ENCODE data around the gene PRAMEF26.
"Not testable (repeated sequence)": the region's sequence is repeated elsewhere in the genome, so short reads cannot be mapped to it uniquely, and the experiment has no call there.

Gene PRAMEF26

DNA sequence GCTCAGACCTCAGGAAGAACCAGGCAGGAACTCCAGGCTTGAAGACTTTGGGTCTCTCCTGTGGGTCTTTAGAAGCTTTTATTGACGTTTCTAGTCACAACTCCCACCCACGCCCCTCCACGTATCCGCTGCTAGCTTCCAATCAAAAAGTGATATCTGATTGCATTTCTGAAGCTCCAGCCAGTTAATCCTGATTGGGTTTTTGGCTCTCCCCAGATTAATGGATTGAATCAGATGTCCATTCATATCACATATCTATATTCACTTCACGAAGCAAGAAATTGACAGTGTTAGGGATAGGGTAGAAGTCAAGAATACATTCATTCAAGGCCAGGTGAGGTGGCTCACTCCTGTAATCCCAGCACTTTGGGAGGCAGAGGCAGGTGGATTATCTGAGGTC lies at the start of gene PRAMEF26:
Gene PRAMEF26, minus strand, starts transcription at position 101 of the 400 bp plus-strand sequence. CDS start 2,914 bp downstream, outside the sequence.
- DNase-seq, result not testable (repeated sequence)

DNA sequence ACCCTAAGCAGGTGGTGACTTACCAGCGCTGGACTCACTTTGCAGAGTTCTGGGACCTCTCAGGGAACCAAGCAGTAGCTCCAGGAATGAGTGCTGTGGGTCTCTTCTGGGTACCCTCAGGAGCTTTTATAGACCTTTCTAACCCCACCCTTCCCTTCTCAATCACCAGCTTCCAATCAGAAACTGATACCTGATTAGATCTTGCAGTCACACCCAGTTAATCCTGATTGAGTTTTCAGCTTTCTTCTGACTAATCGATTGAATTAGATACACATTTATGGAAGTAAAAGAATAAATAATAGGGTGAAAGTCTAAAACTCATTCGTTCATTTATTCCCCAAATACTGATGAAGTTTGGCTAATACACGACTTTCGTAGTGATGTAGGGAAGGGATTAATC lies 45.5 kb upstream of the PRAMEF26 start, which contains the start of gene PRAMEF13:
Gene PRAMEF13, minus strand, starts transcription at position 101 of the 400 bp plus-strand sequence. CDS start 1,820 bp downstream, outside the sequence.
- not testable (repeated sequence) for DNase-seq

DNA sequence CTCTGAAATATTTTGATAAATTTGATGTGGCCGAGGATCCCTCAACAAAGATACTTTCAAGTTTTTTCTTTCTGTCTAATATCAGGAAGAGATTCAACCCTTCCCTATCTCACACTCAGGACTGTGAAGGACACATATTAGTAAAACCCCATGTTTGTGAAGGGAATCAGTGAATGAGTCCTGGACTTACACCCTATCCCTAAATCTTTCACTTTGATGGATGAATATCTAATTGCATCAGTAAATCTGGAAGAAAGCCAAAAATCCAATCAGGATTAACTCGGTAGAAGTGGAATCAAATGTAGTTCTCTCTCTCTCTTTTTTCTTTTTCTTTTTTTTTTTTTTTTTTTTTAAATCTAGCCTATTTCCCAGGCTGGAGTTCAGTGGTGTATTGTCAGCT lies 15.7 kb upstream of the PRAMEF26 start, which contains the start of gene PRAMEF9:
Gene PRAMEF9, plus strand, starts transcription at position 301 of the 400 bp plus-strand sequence. CDS start 3,433 bp downstream, outside the sequence.
- DNase-seq, result not testable (repeated sequence)

DNA sequence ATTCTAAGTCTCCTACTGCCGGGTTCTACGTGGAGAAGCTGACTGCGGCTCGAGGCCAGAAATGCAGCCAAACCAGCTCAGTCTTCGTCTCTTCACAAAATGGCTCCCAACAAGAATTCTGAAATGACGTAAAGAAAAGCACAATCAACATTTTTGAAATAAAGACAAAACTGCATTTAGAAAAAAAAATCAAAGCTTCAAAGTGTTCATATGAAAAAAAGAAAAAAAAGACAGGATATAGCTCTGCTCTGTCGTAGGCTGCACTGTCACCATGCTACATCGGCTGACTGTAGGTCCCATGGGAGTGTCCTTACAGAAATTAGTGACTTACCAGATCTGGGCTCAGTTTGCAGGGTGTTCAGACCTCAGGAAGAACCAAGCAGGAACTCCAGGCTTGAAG lies 9.7 kb upstream of the PRAMEF26 start, which contains the start of gene HNRNPCL4:
Gene HNRNPCL4, minus strand, starts transcription at position 101 of the 400 bp plus-strand sequence. CDS start 164 bp downstream, outside the sequence.
- DNase-seq, result not testable (repeated sequence)

DNA sequence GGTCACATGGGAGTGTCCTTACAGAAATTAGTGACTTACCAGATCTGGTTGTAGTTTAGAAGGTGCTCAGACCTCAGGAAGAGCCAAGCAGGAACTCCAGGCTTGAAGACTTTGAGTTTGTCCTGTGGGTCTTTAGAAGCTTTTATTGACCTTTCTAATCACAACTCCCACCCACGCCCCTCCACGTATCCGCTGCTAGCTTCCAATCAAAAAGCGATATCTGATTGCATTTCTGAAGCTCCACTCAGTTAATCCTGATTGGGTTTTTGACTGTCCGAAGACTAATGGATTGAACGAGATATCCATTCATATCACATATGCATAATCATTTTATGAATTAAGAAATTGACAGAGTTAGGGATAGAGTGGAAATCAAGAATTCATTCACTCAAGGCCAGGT lies 39.1 kb downstream of the PRAMEF26 start, which contains the start of gene HNRNPCL2:
Gene HNRNPCL2, minus strand, starts transcription at position 101 of the 400 bp plus-strand sequence. CDS start 454 bp downstream, outside the sequence.
- not testable (repeated sequence) for DNase-seq
